HG03520 (cell line): ENCODE data around the gene SRBD1.

ENCODE experiments used
- ATAC-seq: cut with Tn5 transposase; IDR thresholded peaks from one replicate; pipeline ENCODE4 v1.9.1; 2021; ENCODE audit warnings: mild to moderate bottlenecking, moderate library complexity; ENCODE audit not compliant: unreplicated experiment

Gene SRBD1

GRCh38 chr2:45634223-45634622 lies 23.2 kb upstream of the SRBD1 start:
- ATAC-seq = no peak

GRCh38 chr2:45631955-45632354 lies 20.9 kb upstream of the SRBD1 start:
- ATAC-seq = no peak

GRCh38 chr2:45631319-45631718 lies 20.3 kb upstream of the SRBD1 start:
- no peak for ATAC-seq

- ATAC-seq = no peak
Measured at GRCh38 chr2:45629971-45630370, 18.9 kb upstream of the SRBD1 start.

- no peak for ATAC-seq
Measured at GRCh38 chr2:45627911-45628310, 16.8 kb upstream of the SRBD1 start.

- no peak for ATAC-seq
Measured at GRCh38 chr2:45626387-45627221, 15.5 kb upstream of the SRBD1 start.

GRCh38 chr2:45625824-45626223 lies 14.8 kb upstream of the SRBD1 start:
- ATAC-seq = no peak

GRCh38 chr2:45623098-45623497 lies 12.0 kb upstream of the SRBD1 start:
- ATAC-seq = no peak

GRCh38 chr2:45622336-45623075 lies 11.4 kb upstream of the SRBD1 start:
- no peak for ATAC-seq

- ATAC-seq = no peak
Measured at GRCh38 chr2:45617496-45617895, 6.4 kb upstream of the SRBD1 start.

GRCh38 chr2:45616658-45617411 lies 5.8 kb upstream of the SRBD1 start:
- no peak for ATAC-seq

GRCh38 chr2:45614871-45615415 lies 3.9 kb upstream of the SRBD1 start:
- no peak for ATAC-seq

GRCh38 chr2:45614330-45614729 lies 3.3 kb upstream of the SRBD1 start:
- ATAC-seq = no peak

GRCh38 chr2:45612731-45613130 lies 1.7 kb upstream of the SRBD1 start:
- ATAC-seq = no peak

GRCh38 chr2:45612285-45612684 lies 1.2 kb upstream of the SRBD1 start:
- ATAC-seq = no peak

- peak; percentile 31 for ATAC-seq
Measured at GRCh38 chr2:45610281-45611019, 617 bp downstream of the SRBD1 start.

GRCh38 chr2:45607701-45608100 lies 3.4 kb downstream of the SRBD1 start:
- no peak for ATAC-seq

GRCh38 chr2:45606796-45607195 lies 4.3 kb downstream of the SRBD1 start:
- no peak for ATAC-seq

GRCh38 chr2:45605116-45605515 lies 6.0 kb downstream of the SRBD1 start:
- ATAC-seq = no peak

GRCh38 chr2:45602624-45603023 lies 8.4 kb downstream of the SRBD1 start:
- no peak for ATAC-seq

- no peak for ATAC-seq
Measured at GRCh38 chr2:45598545-45598944, 12.5 kb downstream of the SRBD1 start.
